SK-N-SH (cell line): ENCODE data around the gene PFKL.

Experiments
- CTCF ChIP-seq: fragments of 200-600 bp; sonication (generic); IDR thresholded peaks from 2 replicates; pipeline ENCODE4 v1.6.1; 2017; ENCODE audit warnings: antibody characterized with exemption, mild to moderate bottlenecking, moderate library complexity
- EP300 ChIP-seq, 2 experiments: IDR thresholded peaks; 2 replicates each; pipeline versions ENCODE4 v1.4.0 to v1.6.1; 2012; ENCODE audit warnings: borderline replicate concordance in 1 of 2, low read depth in 1 of 2, low read length in 1 of 2
- MAX ChIP-seq: IDR thresholded peaks from 2 replicates; pipeline ENCODE4 v1.4.0; 2012; ENCODE audit warnings: low read depth
- MEF2A ChIP-seq: IDR thresholded peaks from 2 replicates; pipeline ENCODE4 v1.4.0; 2012; ENCODE audit warnings: low read depth, borderline replicate concordance
- PBX3 ChIP-seq: IDR thresholded peaks from 2 replicates; pipeline ENCODE4; 2012
- POLR2AphosphoS5 ChIP-seq: IDR thresholded peaks from 2 replicates; pipeline ENCODE4 v1.6.1; 2012; ENCODE audit warnings: low read depth, low read length
- TAF1 ChIP-seq: IDR thresholded peaks from 2 replicates; pipeline ENCODE4 v1.6.1; 2012; ENCODE audit warnings: low read depth, mild to moderate bottlenecking, low read length, moderate library complexity, borderline replicate concordance
- TEAD4 ChIP-seq: IDR thresholded peaks from 2 replicates; pipeline ENCODE4 v1.4.0; 2012; ENCODE audit warnings: mild to moderate bottlenecking, borderline replicate concordance; ENCODE audit not compliant: insufficient read depth
- USF1 ChIP-seq: IDR thresholded peaks from 2 replicates; pipeline ENCODE4 v1.4.0; 2012; ENCODE audit warnings: low read depth, borderline replicate concordance

- no peak for TF ChIP-seq POLR2AphosphoS5
- no peak for TF ChIP-seq TEAD4
- no peak for TF ChIP-seq PBX3
- TF ChIP-seq CTCF = no peak
- no peak for TF ChIP-seq USF1
- TF ChIP-seq MEF2A = no peak
- TF ChIP-seq EP300 (IDR thresholded peaks at IDR 0.05; ENCODE audit: borderline replicate concordance in 1 of 2, low read depth in 1 of 2, low read length in 1 of 2) = no peak
- no peak for TF ChIP-seq TAF1
- no peak for TF ChIP-seq MAX
These were observed 76.8 kb downstream of the PFKL start for GRCh38 chr21:44376606-44377005.
